Frontal cortex (tissue), 4 donors: ENCODE measurements around the gene HOXC11. TPM values are rescaled to one million over a fixed set of nuclear protein-coding genes. Genes with fewer than 3 reads are reported as not detected.

Experiments used
- DNase-seq, 2 donors: peaks; one replicate each; pipeline ENCODE4 v3.0.0; 2012; ENCODE audit warnings: low spot score in 2 of 2
- FAIRE-seq: peaks from 2 replicates; lab custom pipeline; 2012; peaks lifted over from hg19 to GRCh38; lab: Jason Lieb, UNC
- total RNA-seq: library from RNA; depleted of rRNA; stranded (reverse); fragments of >200 nt; gene quantifications from one replicate; pipeline ENCODE4 v1.2.3, GENCODE V29; 2014
- donor health status: control.
- donor health status: control.
- donor health status: control.

The HOXC11 gene
- total RNA-seq, 1 donor from 2014 or later, result not detected

GRCh38 chr12:53941187-53941586, 31.7 kb upstream of the HOXC11 start:
- FAIRE-seq (no peak), DNase-seq (no peak)

- FAIRE-seq (no peak), DNase-seq (no peak)
These were observed 31.2 kb upstream of the HOXC11 start for GRCh38 chr12:53941750-53942149.

- no peak for DNase-seq
- FAIRE-seq, result no peak
These were observed 30.4 kb upstream of the HOXC11 start for GRCh38 chr12:53942467-53942997.

- FAIRE-seq (no peak), DNase-seq (no peak)
These were observed 28.7 kb upstream of the HOXC11 start for GRCh38 chr12:53944209-53944608.

- no peak for DNase-seq
- FAIRE-seq, result no peak
These were observed 27.7 kb upstream of the HOXC11 start for GRCh38 chr12:53944907-53945847.

GRCh38 chr12:53947743-53948142, 25.2 kb upstream of the HOXC11 start:
- DNase-seq (no peak), FAIRE-seq (no peak)

- FAIRE-seq (no peak), DNase-seq (no peak)
These were observed 24.0 kb upstream of the HOXC11 start for GRCh38 chr12:53948650-53949593.

GRCh38 chr12:53949631-53950436, 23.1 kb upstream of the HOXC11 start:
- FAIRE-seq (no peak), DNase-seq (no peak)

- DNase-seq (no peak), FAIRE-seq (no peak)
These were observed 22.5 kb upstream of the HOXC11 start for GRCh38 chr12:53950437-53950773.

GRCh38 chr12:53950789-53951576, 21.9 kb upstream of the HOXC11 start:
- no peak for FAIRE-seq
- DNase-seq, result no peak

- DNase-seq, result no peak
- FAIRE-seq, result no peak
These were observed 21.2 kb upstream of the HOXC11 start for GRCh38 chr12:53951577-53952334.

- FAIRE-seq, result no peak
- no peak for DNase-seq
These were observed 20.6 kb upstream of the HOXC11 start for GRCh38 chr12:53952335-53952694.

GRCh38 chr12:53952871-53953734, 19.8 kb upstream of the HOXC11 start:
- no peak for FAIRE-seq
- no peak for DNase-seq

GRCh38 chr12:53953831-53954693, 18.9 kb upstream of the HOXC11 start:
- FAIRE-seq (no peak), DNase-seq (no peak)

- no peak for DNase-seq
- no peak for FAIRE-seq
These were observed 18.3 kb upstream of the HOXC11 start, which contains the start of gene HOXC12 for GRCh38 chr12:53954694-53955035. Gene HOXC12 (plus strand): TSS chr12:53954903. CDS start chr12:53954930, 27 bp downstream.

- DNase-seq (no peak), FAIRE-seq (no peak)
These were observed 17.7 kb upstream of the HOXC11 start for GRCh38 chr12:53955036-53955775.
